CD14-positive monocyte (primary cell): ENCODE data around the gene FGGY. TPM values are rescaled to one million over a fixed set of nuclear protein-coding genes. Genes with fewer than 3 reads are reported as not detected.

ENCODE experiments used
- DNase-seq, 3 donors: peaks; one replicate each; pipeline ENCODE4 v3.0.0-alpha.2; 2011 to 2022
- H2AFZ ChIP-seq: 2 replicates; pipeline ENCODE4 v1.6.0; 2012; ENCODE audit warnings: mild to moderate bottlenecking, low read depth, low read length, inconsistent platforms; ENCODE audit not compliant: insufficient read depth, poor library complexity, severe bottlenecking
- H3K27ac ChIP-seq, 2 donors: 1 replicate in 1 of 2; 2 replicates in 1 of 2; pipeline ENCODE4 v1.5.1; 2012 to 2013; ENCODE audit warnings: low read length in 2 of 2, control low read depth in 1 of 2, inconsistent platforms in 1 of 2, low read depth in 1 of 2, mild to moderate bottlenecking in 1 of 2
- H3K27me3 ChIP-seq, 2 donors: one replicate each; pipeline versions ENCODE4 v1.6.0 to v1.6.1; 2011 to 2013; ENCODE audit warnings: low read length in 2 of 2; ENCODE audit not compliant: control insufficient read depth in 2 of 2, insufficient read depth in 2 of 2
- H3K36me3 ChIP-seq, 2 donors: replicated peaks in 1 of 2; 1 replicate in 1 of 2; 2 replicates in 1 of 2; pipeline versions ENCODE4 v1.5.1 to v1.6.1; 2012 to 2013; ENCODE audit warnings: low read length in 2 of 2, control low read depth in 1 of 2, inconsistent platforms in 1 of 2, mild to moderate bottlenecking in 1 of 2; ENCODE audit not compliant: insufficient read depth in 2 of 2, control insufficient read depth in 1 of 2
- H3K4me1 ChIP-seq, 2 donors: 1 replicate in 1 of 2; 2 replicates in 1 of 2; pipeline versions ENCODE4 v1.5.1 to v1.6.1; 2012 to 2013; ENCODE audit warnings: low read length in 2 of 2, control low read depth in 1 of 2, inconsistent platforms in 1 of 2, mild to moderate bottlenecking in 1 of 2, moderate library complexity in 1 of 2; ENCODE audit not compliant: insufficient read depth in 2 of 2, control insufficient read depth in 1 of 2
- H3K4me2 ChIP-seq: replicated peaks from 2 replicates; pipeline ENCODE3; 2012; ENCODE audit warnings: low read length, moderate library complexity, mild to moderate bottlenecking; ENCODE audit not compliant: poor library complexity, severe bottlenecking; ENCODE audit errors: extremely low read depth
- H3K4me3 ChIP-seq, 3 experiments: fragments of 200-600 bp in 1 of 3; sonication (generic) in 1 of 3; replicated peaks in 1 of 3; 1 replicate in 2 of 3; 2 replicates in 1 of 3; pipeline ENCODE4 v1.5.1; 2011 to 2013; ENCODE audit warnings: low read length in 3 of 3, mild to moderate bottlenecking in 3 of 3, control low read depth in 2 of 3, low read depth in 2 of 3, inconsistent platforms in 1 of 3, moderate library complexity in 1 of 3
- H3K79me2 ChIP-seq: 2 replicates; pipeline ENCODE4 v1.6.0; 2012; ENCODE audit warnings: mild to moderate bottlenecking, control low read depth, inconsistent platforms, low read length, moderate library complexity; ENCODE audit not compliant: insufficient read depth
- H3K9ac ChIP-seq: 2 replicates; pipeline ENCODE4 v1.6.0; 2017; ENCODE audit warnings: low read length, mild to moderate bottlenecking; ENCODE audit not compliant: insufficient read depth, poor library complexity, severe bottlenecking
- H3K9me3 ChIP-seq, 2 donors: replicated peaks in 1 of 2; 1 replicate in 1 of 2; 2 replicates in 1 of 2; pipeline versions ENCODE4 v1.5.1 to v1.6.1; 2012 to 2013; ENCODE audit warnings: low read length in 2 of 2, control low read depth in 1 of 2; ENCODE audit not compliant: control insufficient read depth in 1 of 2, insufficient read depth in 1 of 2
- H4K20me1 ChIP-seq: 2 replicates; pipeline ENCODE4 v1.6.0; 2012; ENCODE audit warnings: mild to moderate bottlenecking, low read length, control low read depth, moderate library complexity; ENCODE audit not compliant: insufficient read depth
- H3K27ac Mint-ChIP-seq, 7 donors: one replicate each; pipeline ENCODE4 v1.8.0; 2020; ENCODE audit warnings: mild to moderate bottlenecking in 7 of 7, mixed read lengths in 7 of 7, moderate library complexity in 6 of 7, inconsistent platforms in 2 of 7
- H3K27me3 Mint-ChIP-seq, 3 donors: one replicate each; pipeline ENCODE4 v1.8.0; 2021 to 2022; ENCODE audit warnings: low read depth in 3 of 3, mild to moderate bottlenecking in 3 of 3, mixed read lengths in 3 of 3, moderate library complexity in 3 of 3, inconsistent platforms in 1 of 3
- H3K36me3 Mint-ChIP-seq, 2 donors: one replicate each; pipeline ENCODE4 v1.8.0; 2020; ENCODE audit warnings: mixed read lengths in 2 of 2, inconsistent platforms in 1 of 2, mild to moderate bottlenecking in 1 of 2
- H3K4me1 Mint-ChIP-seq: one replicate; pipeline ENCODE4 v1.8.0; 2020; ENCODE audit warnings: mild to moderate bottlenecking, mixed read lengths
- H3K4me3 Mint-ChIP-seq, 2 donors: one replicate each; pipeline ENCODE4 v1.8.0; 2020; ENCODE audit warnings: mild to moderate bottlenecking in 2 of 2, mixed read lengths in 2 of 2, moderate library complexity in 1 of 2
- H3K9me3 Mint-ChIP-seq, 7 donors: one replicate each; pipeline ENCODE4 v1.8.0; 2020 to 2022; ENCODE audit warnings: mixed read lengths in 7 of 7, mild to moderate bottlenecking in 6 of 7, moderate library complexity in 6 of 7, inconsistent platforms in 2 of 7
- CTCF ChIP-seq: fragments of 200-600 bp; IDR thresholded peaks from one replicate; pipeline ENCODE4 v1.8.0; 2022; ENCODE audit warnings: antibody characterized with exemption, mild to moderate bottlenecking
- WGBS: methylation state at CpG from one replicate; pipeline ENCODE4 v1.1.5; 2013; ENCODE audit warnings: missing lambda C conversion rate; ENCODE audit not compliant: insufficient coverage; 5-methylcytosine and 5-hydroxymethylcytosine counted together
- intact Hi-C, 2 donors: fragments of 100-400 bp; cut with micrococcal nuclease; formaldehyde crosslinking; loops; one replicate each; pipeline versions ENCODE4 v1.15.0 to v1.15.1; 2023
- polyA plus RNA-seq, 3 donors: library from polyadenylated mRNA; depleted of rRNA in 1 of 3; unstranded in 2 of 3; stranded (reverse) in 1 of 3; fragments of 300-500 nt in 2 of 3; fragments of >200 nt in 1 of 3; fragmentation: Illumina TruSeq in 2 of 3; gene quantifications; 1 replicate in 2 of 3; 2 replicates in 1 of 3; pipeline ENCODE4 v1.2.3, GENCODE V29; 2012 to 2021

FGGY gene
- polyA plus RNA-seq, 3 donors: 2.3 to 4.3 (median 2.9) TPM

GRCh38 chr1:59556398-59556797 lies 259.5 kb downstream of the FGGY start:
- H3K27ac ChIP-seq: no peak overlapping the region
- peaks cover 0 to 9% of the 10 kb centered on the region in 2 donors for H3K36me3 ChIP-seq
- Mint-ChIP-seq H3K27ac (no peak overlapping the region), H3K4me1 (peaks cover 15% of the 10 kb centered on the region), H3K9me3 (peaks cover 9 to 29% (median 18%) of the 10 kb centered on the region in 7 donors), H3K36me3 (peaks cover 10 to 11% of the 10 kb centered on the region in 2 donors), H3K4me3 (no peak overlapping the region), H3K27me3 (peaks cover 0 to 1% (median 0%) of the 10 kb centered on the region in 3 donors)
- no peak for TF ChIP-seq CTCF
- no peaks in the 10 kb centered on the region for H3K27me3 ChIP-seq
- H3K4me1 ChIP-seq: peaks cover 10 to 13% of the 10 kb centered on the region in 2 donors
- intact Hi-C loops: loop anchor here in 1 of 2 donors (10.0 kb wide), 1 partner anchor 118 kb away; no protein-coding TSS in a partner anchor
- no peak overlapping the region for H2AFZ ChIP-seq
- DNase-seq: no peak
- no CpG with 5 or more reads among the region's 1 CpG for WGBS
- H3K4me3 ChIP-seq: no peak overlapping the region
- no peaks in the 10 kb centered on the region for H3K79me2 ChIP-seq
- no peak overlapping the region for H3K4me2 ChIP-seq
- H4K20me1 ChIP-seq: no peaks in the 10 kb centered on the region
- H3K9ac ChIP-seq: no peak overlapping the region
- peaks cover 9 to 19% of the 10 kb centered on the region in 2 donors for H3K9me3 ChIP-seq

- no peak overlapping the region for H3K9ac ChIP-seq
- peaks cover 9 to 19% of the 10 kb centered on the region in 2 donors for H3K9me3 ChIP-seq
- H3K36me3 ChIP-seq: peaks cover 0 to 9% of the 10 kb centered on the region in 2 donors
- peaks cover 6 to 7% of the 10 kb centered on the region in 2 donors for H3K4me1 ChIP-seq
- Mint-ChIP-seq H3K27ac (no peak overlapping the region), H3K27me3 (peaks cover 0 to 1% (median 0%) of the 10 kb centered on the region in 3 donors), H3K4me3 (no peak overlapping the region), H3K9me3 (peaks cover 9 to 29% (median 18%) of the 10 kb centered on the region in 7 donors), H3K36me3 (peaks cover 10 to 11% of the 10 kb centered on the region in 2 donors), H3K4me1 (peaks cover 9% of the 10 kb centered on the region)
- H3K79me2 ChIP-seq: no peaks in the 10 kb centered on the region
- no peak for TF ChIP-seq CTCF
- DNase-seq: no peak
- no peak overlapping the region for H2AFZ ChIP-seq
- H3K4me3 ChIP-seq: no peak overlapping the region
- H3K27me3 ChIP-seq: no peaks in the 10 kb centered on the region
- no peak overlapping the region for H3K27ac ChIP-seq
- no peak overlapping the region for H3K4me2 ChIP-seq
- intact Hi-C loops: loop anchor here in 1 of 2 donors (10.0 kb wide), 1 partner anchor 118 kb away; no protein-coding TSS in a partner anchor
- no peaks in the 10 kb centered on the region for H4K20me1 ChIP-seq
- 92% methylated on average over 2 of the region's 8 CpGs for WGBS
Observed at GRCh38 chr1:59556802-59557548, 260.1 kb downstream of the FGGY start.
